Mesodermal cell (in vitro differentiated cells): ENCODE measurements around the gene STRC. TPM values are rescaled to one million over a fixed set of nuclear protein-coding genes. Genes with fewer than 3 reads are reported as not detected.
"Not testable (repeated sequence)": the region's sequence is repeated elsewhere in the genome, so short reads cannot be mapped to it uniquely, and the experiment has no call there.

Experiments used
- H3K27ac ChIP-seq: 2 replicates; pipeline ENCODE4 v1.7.0; 2013; ENCODE audit warnings: mild to moderate bottlenecking, low read depth, low read length, moderate library complexity; ENCODE audit not compliant: severe bottlenecking
- H3K36me3 ChIP-seq: 2 replicates; pipeline ENCODE4 v1.7.1; 2013; ENCODE audit warnings: mild to moderate bottlenecking, low read length, moderate library complexity; ENCODE audit not compliant: control insufficient read depth, insufficient read depth
- H3K4me1 ChIP-seq: one replicate; pipeline ENCODE4 v1.7.1; 2013; ENCODE audit warnings: mild to moderate bottlenecking, low read length; ENCODE audit not compliant: insufficient read depth, control insufficient read depth, poor library complexity, severe bottlenecking
- H3K4me3 ChIP-seq: 2 replicates; pipeline ENCODE4 v1.7.0; 2013; ENCODE audit warnings: low read length, control low read depth, mild to moderate bottlenecking; ENCODE audit not compliant: insufficient read depth, poor library complexity, severe bottlenecking; ENCODE audit errors: extremely low read depth
- H3K9me3 ChIP-seq: 2 replicates; pipeline ENCODE4 v1.7.1; 2013; ENCODE audit warnings: mild to moderate bottlenecking, low read length, moderate library complexity; ENCODE audit not compliant: control insufficient read depth
- WGBS, 2 experiments: methylation state at CpG; one replicate each; pipeline ENCODE4 v1.1.5; 2013; ENCODE audit warnings: missing lambda C conversion rate in 2 of 2; ENCODE audit not compliant: insufficient coverage in 2 of 2; 5-methylcytosine and 5-hydroxymethylcytosine counted together
- polyA plus RNA-seq, 2 experiments: library from polyadenylated mRNA; stranded (reverse); fragments of 50-300 nt; gene quantifications; one replicate each; pipeline ENCODE4 v1.2.3, GENCODE V29; 2013

The STRC gene
- polyA plus RNA-seq (2013, experiment 1 of 2), result 0.77 TPM
- 0.35 TPM for polyA plus RNA-seq (2013, experiment 2 of 2)

- no CpG with 5 or more reads among the region's 2 CpGs for WGBS, 2 experiments
- not testable (repeated sequence) for H3K36me3 ChIP-seq, H3K4me3 ChIP-seq, H3K9me3 ChIP-seq, H3K4me1 ChIP-seq, H3K27ac ChIP-seq
Measured at GRCh38 chr15:43618700-43619099, at the start of gene STRC. Gene STRC, minus strand, starts transcription at chr15:43618800. Its CDS starts 78 bp downstream, at chr15:43618722.

DNA sequence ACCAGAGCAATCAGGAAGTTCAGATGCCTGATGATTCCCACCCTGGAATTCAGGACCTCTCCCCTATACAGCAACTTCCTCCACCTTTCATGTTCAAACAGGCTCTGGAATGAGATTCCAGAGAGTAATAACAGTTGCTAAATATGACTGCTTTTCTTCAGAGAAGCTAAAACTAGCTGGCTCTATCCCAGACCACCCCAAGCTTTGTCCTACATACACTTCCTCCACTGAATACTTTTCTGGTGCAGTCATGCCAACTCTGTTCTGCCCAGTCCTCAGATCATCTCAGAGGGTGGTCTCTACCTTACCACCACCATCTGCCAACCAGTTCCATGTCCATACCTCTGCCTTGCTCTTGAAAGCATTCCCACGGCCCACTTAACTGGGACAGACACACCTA, 47.6 kb upstream of the STRC start:
- H3K9me3 ChIP-seq, H3K4me3 ChIP-seq: not testable (repeated sequence)
- no CpG with 5 or more reads among the region's 1 CpG for WGBS, 2 experiments

DNA sequence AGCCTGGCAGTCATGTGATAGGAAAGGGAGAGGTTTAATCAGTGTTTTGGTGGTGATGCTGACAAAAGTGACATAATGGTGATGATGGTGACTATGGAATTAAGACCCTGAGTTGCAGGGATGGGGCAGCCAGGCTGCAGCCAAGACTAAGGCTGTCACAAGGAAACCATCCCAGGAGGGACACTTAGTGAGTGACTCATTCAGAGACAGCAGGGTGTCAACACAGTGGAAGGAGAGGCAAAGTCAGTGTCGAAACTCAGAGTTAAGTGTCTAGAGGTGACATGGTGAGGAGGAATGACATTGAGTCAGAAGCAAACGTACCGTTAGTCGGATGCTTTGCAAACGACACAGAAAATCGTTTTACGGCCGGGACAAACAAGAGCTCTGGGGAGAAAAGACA, 44.7 kb upstream of the STRC start:
- not testable (repeated sequence) for H3K9me3 ChIP-seq, H3K36me3 ChIP-seq, H3K27ac ChIP-seq, H3K4me3 ChIP-seq, H3K4me1 ChIP-seq
- no CpG with 5 or more reads among the region's 8 CpGs for WGBS, 2 experiments

More for the DNA sequence above, 47.6 kb upstream of the STRC start:
- H3K4me1 ChIP-seq, H3K27ac ChIP-seq, H3K36me3 ChIP-seq: not testable (repeated sequence)

DNA sequence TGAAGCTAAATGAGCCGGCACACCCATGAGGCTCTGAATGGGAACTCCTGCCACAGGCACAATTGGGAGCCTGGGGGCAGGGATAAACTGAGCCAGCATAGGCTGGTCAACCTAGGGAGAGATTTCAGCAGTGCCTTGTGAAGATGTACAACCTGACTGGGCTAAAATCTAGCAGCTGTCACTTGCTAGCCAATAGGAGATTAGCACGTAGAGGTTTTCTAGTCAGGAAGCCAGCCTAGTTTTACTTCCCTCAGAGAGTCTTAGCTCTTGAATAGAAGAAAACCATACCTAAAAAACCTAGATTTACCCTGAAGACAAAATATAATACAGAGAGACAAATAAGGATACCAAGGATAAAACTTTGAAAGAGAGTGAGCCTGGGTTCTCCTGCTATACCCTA, 43.7 kb upstream of the STRC start:
- no CpG with 5 or more reads among the region's 2 CpGs for WGBS, 2 experiments
- not testable (repeated sequence) for H3K9me3 ChIP-seq

GRCh38 chr15:43659727-43660126, 41.1 kb upstream of the STRC start:
- H3K27ac ChIP-seq, H3K4me1 ChIP-seq, H3K9me3 ChIP-seq, H3K36me3 ChIP-seq, H3K4me3 ChIP-seq: not testable (repeated sequence)
- WGBS, 2 experiments, result no CpG with 5 or more reads among the region's 10 CpGs

More for the DNA sequence above, 43.7 kb upstream of the STRC start:
- not testable (repeated sequence) for H3K27ac ChIP-seq, H3K4me3 ChIP-seq, H3K36me3 ChIP-seq, H3K4me1 ChIP-seq

- H3K27ac ChIP-seq, H3K4me3 ChIP-seq, H3K36me3 ChIP-seq, H3K4me1 ChIP-seq, H3K9me3 ChIP-seq: not testable (repeated sequence)
- 95 to 100% methylated on average over 3 to 5 of the region's 16 CpGs for WGBS, 2 experiments
Measured at GRCh38 chr15:43649430-43649926, 30.9 kb upstream of the STRC start.

- H3K4me3 ChIP-seq, result no peak within 1 kb of the TSS
- no peaks in the 10 kb centered on the region for H3K36me3 ChIP-seq
- H3K9me3 ChIP-seq, result no peaks in the 10 kb centered on the region
- H3K4me1 ChIP-seq, result no peaks in the 10 kb centered on the region
- 94 to 97% methylated on average over 43 to 64 of the region's 85 CpGs for WGBS, 2 experiments
- no peak within 1 kb of the TSS for H3K27ac ChIP-seq
Measured at GRCh38 chr15:43648649-43649429, 30.2 kb upstream of the STRC start, which contains the start of gene CATSPER2. Gene CATSPER2, minus strand, starts transcription at chr15:43648844. Its CDS starts 783 bp downstream, at chr15:43648061.

DNA sequence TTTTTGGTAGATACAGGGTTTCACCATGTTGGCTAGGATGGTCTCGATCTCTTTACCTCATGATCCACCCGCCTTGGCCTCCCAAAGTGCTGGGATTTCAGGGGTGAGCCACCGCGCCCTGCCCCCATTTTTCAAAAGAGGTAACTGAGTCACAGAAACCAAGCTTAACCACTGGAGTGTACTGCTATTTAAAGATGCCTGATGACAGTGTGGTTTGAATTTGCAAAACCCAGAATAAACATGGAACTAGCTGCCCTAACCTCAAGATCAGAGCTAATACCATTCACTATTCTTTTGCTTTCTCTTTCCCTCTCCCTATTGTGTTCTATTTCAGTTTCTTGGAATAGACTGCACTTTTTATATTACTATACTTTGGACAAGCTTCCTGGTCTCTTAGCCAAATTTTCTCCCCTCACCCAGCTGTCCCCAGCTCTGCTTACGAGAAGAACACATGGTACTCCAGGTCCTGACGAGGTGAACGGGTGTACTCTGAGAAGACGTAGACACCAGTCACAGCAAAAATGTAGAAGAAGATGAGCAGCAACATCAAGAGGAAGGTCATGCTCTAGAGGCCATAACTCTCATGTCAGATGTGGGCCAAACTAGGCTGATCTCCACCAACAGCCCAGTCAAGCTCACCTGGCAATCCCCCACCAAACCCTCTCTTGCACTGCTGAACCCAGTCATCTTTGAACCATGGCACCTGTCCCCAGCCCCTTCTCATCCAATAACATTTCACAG, 20.0 kb upstream of the STRC start:
- H3K27ac ChIP-seq, H3K36me3 ChIP-seq, H3K4me3 ChIP-seq, H3K9me3 ChIP-seq, H3K4me1 ChIP-seq: not testable (repeated sequence)
- WGBS, 2 experiments, result 92 to 100% methylated on average over 5 of the region's 8 CpGs

GRCh38 chr15:43626937-43627336, 8.3 kb upstream of the STRC start:
- not testable (repeated sequence) for H3K4me3 ChIP-seq, H3K9me3 ChIP-seq, H3K27ac ChIP-seq, H3K36me3 ChIP-seq, H3K4me1 ChIP-seq

DNA sequence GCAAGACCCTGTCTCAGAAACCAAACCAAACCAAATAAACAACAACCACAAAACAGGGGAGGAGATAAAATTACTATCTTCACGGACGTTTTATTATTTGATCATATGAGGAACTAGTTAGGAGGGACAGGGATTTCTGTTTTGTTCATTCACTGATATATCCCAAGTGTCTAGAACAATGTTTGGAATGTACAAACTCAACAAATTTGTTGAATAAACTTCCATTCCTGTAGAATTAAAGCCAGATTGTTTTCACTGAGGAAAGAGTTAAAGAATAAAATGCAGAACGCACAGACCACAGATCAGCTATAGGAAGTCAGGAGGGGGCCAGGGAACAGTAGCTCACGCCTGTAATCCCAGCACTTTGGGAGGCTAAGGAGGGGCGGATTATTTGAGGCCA, 6.5 kb upstream of the STRC start:
- WGBS, 2 experiments, result 81 to 95% methylated on average over 2 to 3 of the region's 5 CpGs
- no peaks in the 10 kb centered on the region for H3K36me3 ChIP-seq
- H3K4me3 ChIP-seq, result no peak overlapping the region
- no peaks in the 10 kb centered on the region for H3K4me1 ChIP-seq
- no peak overlapping the region for H3K27ac ChIP-seq
- H3K9me3 ChIP-seq, result no peaks in the 10 kb centered on the region
